ENCODE results near the gene CAPN13. TPM values are rescaled to one million over a fixed set of nuclear protein-coding genes. Genes with fewer than 3 reads are reported as not detected.

Gene CAPN13
- total RNA-seq, 2 donors from 2014 or later, result 5.6 to 21.3 TPM

GRCh38 chr2:30680121-30680520 lies 127.1 kb downstream of the CAPN13 start:
- no peaks in the 10 kb centered on the region for H3K27me3 ChIP-seq
- intact Hi-C loops (cut with DNase I), result no loop called here
- WGBS, 2 donors, result 86 to 91% methylated on average over 3 of the region's 3 CpGs
- no peak overlapping the region for H3K27ac ChIP-seq
- H3K9me3 ChIP-seq, result no peaks in the 10 kb centered on the region
- H3K4me1 ChIP-seq, result no peaks in the 10 kb centered on the region
- TF ChIP-seq CTCF (IDR thresholded peaks at IDR 0.05), result no peak
- TF ChIP-seq POLR2A (IDR thresholded peaks at IDR 0.05), result no peak
- no peak for DNase-seq
- no peaks in the 10 kb centered on the region for H3K36me3 ChIP-seq (replicated peaks in 1 of 2; ENCODE audit: insufficient read depth in 1 of 2, low read depth in 2 of 2)
- no peak overlapping the region for H3K4me3 ChIP-seq
- no peak for ATAC-seq

- DNase-seq, result no peak
- Histone ChIP-seq H3K4me3 (no peak overlapping the region), H3K9me3 (no peaks in the 10 kb centered on the region), H3K27me3 (no peaks in the 10 kb centered on the region), H3K27ac (no peak overlapping the region), H3K36me3 (replicated peaks in 1 of 2; ENCODE audit: insufficient read depth in 1 of 2, low read depth in 2 of 2) (no peaks in the 10 kb centered on the region), H3K4me1 (no peaks in the 10 kb centered on the region)
- intact Hi-C loops (cut with DNase I), result no loop called here
- ATAC-seq, result no peak
- 80 to 82% methylated on average over 12 of the region's 12 CpGs for WGBS, 2 donors
- TF ChIP-seq POLR2A (IDR thresholded peaks at IDR 0.05) (no peak), CTCF (IDR thresholded peaks at IDR 0.05) (no peak)
These were observed 127.7 kb downstream of the CAPN13 start for GRCh38 chr2:30679426-30680088.

- 77 to 79% methylated on average over 4 to 11 of the region's 11 CpGs for WGBS, 2 donors
- no peak overlapping the region for H3K4me3 ChIP-seq
These were observed 128.7 kb downstream of the CAPN13 start for GRCh38 chr2:30678410-30679137.

GRCh38 chr2:30677861-30678385 lies 129.3 kb downstream of the CAPN13 start:
- no peak overlapping the region for H3K4me3 ChIP-seq
- WGBS, 2 donors, result 73 to 77% methylated on average over 4 to 5 of the region's 5 CpGs
- no peaks in the 10 kb centered on the region for H3K36me3 ChIP-seq (replicated peaks in 1 of 2; ENCODE audit: insufficient read depth in 1 of 2, low read depth in 2 of 2)
- H3K27ac ChIP-seq, result no peak overlapping the region
- no peaks in the 10 kb centered on the region for H3K4me1 ChIP-seq
- peaks cover 0 to 4% of the 10 kb centered on the region in 2 donors for H3K27me3 ChIP-seq
- no peak for TF ChIP-seq POLR2A (IDR thresholded peaks at IDR 0.05)
- no peak for TF ChIP-seq CTCF (IDR thresholded peaks at IDR 0.05)
- no peak for ATAC-seq
- no peaks in the 10 kb centered on the region for H3K9me3 ChIP-seq
- DNase-seq, result no peak
- intact Hi-C loops (cut with DNase I), result no loop called here

More at GRCh38 chr2:30678410-30679137, 128.7 kb downstream of the CAPN13 start:
- Histone ChIP-seq H3K9me3 (no peaks in the 10 kb centered on the region), H3K27ac (no peak overlapping the region), H3K27me3 (no peaks in the 10 kb centered on the region), H3K4me1 (no peaks in the 10 kb centered on the region), H3K36me3 (replicated peaks in 1 of 2; ENCODE audit: insufficient read depth in 1 of 2, low read depth in 2 of 2) (no peaks in the 10 kb centered on the region)
- intact Hi-C loops (cut with DNase I), result no loop called here
- ATAC-seq, result no peak
- no peak for TF ChIP-seq CTCF (IDR thresholded peaks at IDR 0.05)
- TF ChIP-seq POLR2A (IDR thresholded peaks at IDR 0.05), result no peak
- no peak for DNase-seq
